Calu3 (cell line): ENCODE measurements around the gene TMED6. TPM values are rescaled to one million over a fixed set of nuclear protein-coding genes. Genes with fewer than 3 reads are reported as not detected.

Experiments used
- BruUV-seq: library from RNA; stranded (reverse); fragments of 400-500 nt; replicated peaks from 2 replicates; lab custom pipeline; 2021; lab: Mats Ljungman, UMichigan
- CTCF ChIA-PET: fragments of 300-600 bp; sonication (Branson Sonifier 250); formaldehyde crosslinking; loops from one replicate; lab custom pipeline; 2022; ENCODE audit warnings: antibody characterized with exemption; lab: Charles Lee
- DNase-seq: peaks from one replicate; pipeline ENCODE4 v3.0.0; 2022
- H3K27ac Mint-ChIP-seq: one replicate; pipeline ENCODE4 v1.8.0; 2022; ENCODE audit warnings: mixed read lengths; ENCODE audit not compliant: unreplicated experiment
- H3K27me3 Mint-ChIP-seq: one replicate; pipeline ENCODE4 v1.8.0; 2022; ENCODE audit warnings: mixed read lengths; ENCODE audit not compliant: unreplicated experiment
- H3K36me3 Mint-ChIP-seq: one replicate; pipeline ENCODE4 v1.8.0; 2022; ENCODE audit warnings: mild to moderate bottlenecking, moderate library complexity, mixed read lengths; ENCODE audit not compliant: insufficient read depth, unreplicated experiment
- H3K4me1 Mint-ChIP-seq: one replicate; pipeline ENCODE4 v1.8.0; 2022; ENCODE audit warnings: mild to moderate bottlenecking, low read depth, mixed read lengths; ENCODE audit not compliant: unreplicated experiment
- H3K4me3 Mint-ChIP-seq: one replicate; pipeline ENCODE4 v1.8.0; 2022; ENCODE audit warnings: mild to moderate bottlenecking, low read depth, moderate library complexity, mixed read lengths; ENCODE audit not compliant: unreplicated experiment
- H3K9me3 Mint-ChIP-seq: one replicate; pipeline ENCODE4 v1.8.0; 2022; ENCODE audit warnings: low read depth, mixed read lengths; ENCODE audit not compliant: unreplicated experiment
- intact Hi-C: fragments of 100-400 bp; cut with micrococcal nuclease; formaldehyde crosslinking; loops from one replicate; pipeline ENCODE4 v1.10.0; 2022; ENCODE audit not compliant: unreplicated experiment
- total RNA-seq: library from RNA; stranded (reverse); gene quantifications from 2 replicates; pipeline ENCODE4 v1.2.3, GENCODE V29; 2022
- TF ChIP-seq, protein P1 (sequence below): fragments of 200-600 bp; IDR thresholded peaks from one replicate; pipeline ENCODE4 v1.8.0; 2022; ENCODE audit warnings: antibody characterized with exemption; ENCODE audit not compliant: unreplicated experiment

Gene TMED6
- total RNA-seq, 1 experiment from 2014 or later = 1.4 TPM

DNA sequence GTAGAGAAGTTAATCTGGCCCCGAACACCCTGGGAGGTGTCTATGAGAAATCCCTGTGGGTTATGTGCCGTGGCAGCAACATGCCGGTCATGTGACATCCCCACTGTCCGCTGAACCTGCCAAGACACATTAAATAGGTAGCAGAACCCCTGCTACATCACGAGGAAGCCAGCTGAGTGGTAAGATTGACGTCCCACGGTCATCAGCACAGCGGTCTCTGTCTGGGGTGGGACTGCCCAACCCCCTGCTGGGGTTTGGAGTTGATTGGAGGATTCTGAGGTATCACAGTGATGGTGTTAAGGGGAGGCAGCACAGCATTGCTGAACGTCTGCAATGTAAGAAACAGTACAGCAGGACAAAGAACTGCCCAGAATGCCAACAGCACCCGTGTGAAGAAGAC is 2.0 kb downstream of the TMED6 start:
- Mint-ChIP-seq H3K9me3 (no peaks in the 10 kb centered on the region), H3K36me3 (peaks cover 32% of the 10 kb centered on the region), H3K4me1 (peaks cover 19% of the 10 kb centered on the region), H3K27me3 (no peaks in the 10 kb centered on the region), H3K27ac (no peak overlapping the region), H3K4me3 (no peak overlapping the region)
- no peak for DNase-seq
- intact Hi-C loops = no loop called here
- BruUV-seq = no TSS peak
- TF ChIP-seq, protein P1, sequence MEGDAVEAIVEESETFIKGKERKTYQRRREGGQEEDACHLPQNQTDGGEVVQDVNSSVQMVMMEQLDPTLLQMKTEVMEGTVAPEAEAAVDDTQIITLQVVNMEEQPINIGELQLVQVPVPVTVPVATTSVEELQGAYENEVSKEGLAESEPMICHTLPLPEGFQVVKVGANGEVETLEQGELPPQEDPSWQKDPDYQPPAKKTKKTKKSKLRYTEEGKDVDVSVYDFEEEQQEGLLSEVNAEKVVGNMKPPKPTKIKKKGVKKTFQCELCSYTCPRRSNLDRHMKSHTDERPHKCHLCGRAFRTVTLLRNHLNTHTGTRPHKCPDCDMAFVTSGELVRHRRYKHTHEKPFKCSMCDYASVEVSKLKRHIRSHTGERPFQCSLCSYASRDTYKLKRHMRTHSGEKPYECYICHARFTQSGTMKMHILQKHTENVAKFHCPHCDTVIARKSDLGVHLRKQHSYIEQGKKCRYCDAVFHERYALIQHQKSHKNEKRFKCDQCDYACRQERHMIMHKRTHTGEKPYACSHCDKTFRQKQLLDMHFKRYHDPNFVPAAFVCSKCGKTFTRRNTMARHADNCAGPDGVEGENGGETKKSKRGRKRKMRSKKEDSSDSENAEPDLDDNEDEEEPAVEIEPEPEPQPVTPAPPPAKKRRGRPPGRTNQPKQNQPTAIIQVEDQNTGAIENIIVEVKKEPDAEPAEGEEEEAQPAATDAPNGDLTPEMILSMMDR = no peak
- CTCF ChIA-PET = no interaction called here

DNA sequence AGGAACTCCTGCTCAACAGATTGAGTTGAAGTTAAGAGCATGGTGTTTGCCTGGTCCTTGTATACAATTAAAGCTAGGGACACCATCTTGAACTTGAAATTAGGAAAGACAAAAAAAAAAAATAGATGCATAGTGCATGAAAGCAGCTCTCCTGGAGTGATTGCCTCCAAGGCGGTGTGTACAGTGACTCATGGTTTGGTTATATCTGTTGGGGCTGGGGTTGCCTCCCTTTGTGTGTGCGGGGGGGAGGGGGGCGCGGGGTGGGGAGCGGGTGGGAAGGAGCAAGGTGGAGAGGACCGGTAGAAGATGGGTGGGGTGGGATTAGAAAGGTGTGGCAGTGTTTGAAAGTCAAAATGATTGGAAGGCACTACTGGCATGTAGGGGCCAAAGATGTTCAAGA is 3.4 kb downstream of the TMED6 start:
- intact Hi-C loops = no loop called here
- H3K36me3 Mint-ChIP-seq = peaks cover 43% of the 10 kb centered on the region
- no peaks in the 10 kb centered on the region for H3K9me3 Mint-ChIP-seq
- H3K27me3 Mint-ChIP-seq = no peaks in the 10 kb centered on the region
- CTCF ChIA-PET = no interaction called here
- BruUV-seq = no TSS peak
- no peak overlapping the region for H3K4me3 Mint-ChIP-seq
- DNase-seq = no peak
- TF ChIP-seq, protein P1 = no peak
- H3K4me1 Mint-ChIP-seq = peaks cover 19% of the 10 kb centered on the region
- H3K27ac Mint-ChIP-seq = no peak overlapping the region

DNA sequence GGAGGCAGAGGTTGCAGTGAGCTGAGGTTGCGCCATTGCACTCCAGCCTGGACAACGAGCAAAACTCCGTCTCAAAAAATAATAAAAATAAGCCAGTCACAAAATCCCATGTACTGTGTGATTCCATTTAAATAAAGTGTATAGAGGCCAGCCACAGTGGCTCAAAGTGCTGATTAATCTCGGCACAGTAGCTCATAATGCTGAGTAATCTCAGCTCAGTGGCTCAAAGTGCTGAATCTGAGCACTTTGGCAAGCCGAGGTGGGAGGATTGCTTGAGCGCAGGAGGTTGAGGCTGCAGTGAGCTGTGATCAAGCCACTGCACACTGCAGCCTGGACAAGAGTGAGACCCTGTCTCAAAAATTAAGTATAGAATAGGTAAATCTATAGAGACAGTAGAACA is 4.9 kb downstream of the TMED6 start:
- TF ChIP-seq, protein P1 = no peak
- intact Hi-C loops = no loop called here
- no TSS peak for BruUV-seq
- no peak overlapping the region for H3K4me3 Mint-ChIP-seq
- peaks cover 13% of the 10 kb centered on the region for H3K4me1 Mint-ChIP-seq
- peaks cover 48% of the 10 kb centered on the region for H3K36me3 Mint-ChIP-seq
- no peaks in the 10 kb centered on the region for H3K27me3 Mint-ChIP-seq
- no peak for DNase-seq
- CTCF ChIA-PET = no interaction called here
- no peak overlapping the region for H3K27ac Mint-ChIP-seq
- H3K9me3 Mint-ChIP-seq = no peaks in the 10 kb centered on the region

DNA sequence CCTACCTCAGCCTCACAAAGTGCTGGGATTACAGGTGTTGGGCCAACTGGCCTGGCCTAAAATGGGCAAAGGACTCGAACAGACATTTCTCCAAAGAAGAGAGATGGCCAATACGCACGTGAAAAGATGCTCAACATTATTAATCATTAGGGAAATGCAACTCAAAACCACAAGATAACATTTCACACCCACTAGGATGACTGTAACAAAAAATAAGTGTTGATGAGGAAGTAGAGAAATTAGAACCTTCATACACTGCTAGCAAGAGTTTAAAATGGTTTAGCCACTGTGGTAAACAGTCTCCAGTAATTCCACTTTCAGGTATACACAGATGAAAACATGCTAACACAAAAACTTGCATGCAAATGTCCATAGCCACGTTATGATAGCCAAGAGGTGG is 5.7 kb downstream of the TMED6 start:
- Mint-ChIP-seq H3K4me1 (peaks cover 13% of the 10 kb centered on the region), H3K27me3 (no peaks in the 10 kb centered on the region), H3K4me3 (no peak overlapping the region), H3K27ac (no peak overlapping the region), H3K9me3 (no peaks in the 10 kb centered on the region), H3K36me3 (peaks cover 51% of the 10 kb centered on the region)
- CTCF ChIA-PET = no interaction called here
- BruUV-seq = no TSS peak
- TF ChIP-seq, protein P1 = no peak
- no peak for DNase-seq
- intact Hi-C loops = no loop called here
